HG03060 (cell line): ENCODE results near the gene PEX26.
"Not testable (repeated sequence)": the region's sequence is repeated elsewhere in the genome, so short reads cannot be mapped to it uniquely, and the experiment has no call there.

ENCODE experiments used
- ATAC-seq: cut with Tn5 transposase; IDR thresholded peaks from one replicate; pipeline ENCODE4 v1.9.1; 2021; ENCODE audit warnings: low read depth, moderate number of reproducible peaks; ENCODE audit not compliant: unreplicated experiment

PEX26 gene

DNA sequence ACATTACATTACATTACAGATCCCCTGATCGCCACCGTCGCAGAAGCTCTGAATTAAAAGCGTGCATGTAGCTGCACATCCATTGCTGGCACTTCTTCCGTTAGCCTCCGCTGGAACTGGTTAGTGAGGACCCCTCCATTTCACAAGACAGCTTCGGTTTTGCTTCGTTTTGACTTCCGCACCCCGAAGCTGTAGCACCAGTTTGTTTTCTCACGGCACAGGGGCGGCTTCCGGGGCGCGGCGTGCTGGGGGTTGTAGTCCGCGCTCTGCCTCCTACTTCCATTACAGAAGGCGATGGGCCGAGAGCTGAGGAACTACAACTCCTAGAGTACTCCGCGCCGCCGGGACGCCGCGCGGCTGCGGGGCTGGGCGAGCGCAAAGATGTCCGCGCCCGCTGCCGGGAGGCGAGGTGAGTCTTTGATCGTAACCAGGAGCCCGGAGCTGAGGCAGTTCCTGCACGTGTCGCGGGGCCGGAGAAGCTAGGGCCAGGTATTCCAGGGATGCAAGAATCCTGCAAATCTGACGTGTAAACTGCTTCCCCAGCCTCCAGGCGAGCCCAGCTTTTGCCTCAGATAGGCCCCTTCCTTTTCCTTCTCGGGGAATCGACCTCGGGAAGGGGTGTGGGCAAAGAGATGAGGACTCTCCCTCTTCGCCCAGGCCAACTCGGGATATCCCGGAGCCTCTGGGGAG is at the start of gene PEX26:
Gene PEX26, plus strand, starts transcription at position 352 of the 690 bp plus-strand sequence. CDS start 387 bp downstream, outside the sequence.
- ATAC-seq = peak; percentile 66

DNA sequence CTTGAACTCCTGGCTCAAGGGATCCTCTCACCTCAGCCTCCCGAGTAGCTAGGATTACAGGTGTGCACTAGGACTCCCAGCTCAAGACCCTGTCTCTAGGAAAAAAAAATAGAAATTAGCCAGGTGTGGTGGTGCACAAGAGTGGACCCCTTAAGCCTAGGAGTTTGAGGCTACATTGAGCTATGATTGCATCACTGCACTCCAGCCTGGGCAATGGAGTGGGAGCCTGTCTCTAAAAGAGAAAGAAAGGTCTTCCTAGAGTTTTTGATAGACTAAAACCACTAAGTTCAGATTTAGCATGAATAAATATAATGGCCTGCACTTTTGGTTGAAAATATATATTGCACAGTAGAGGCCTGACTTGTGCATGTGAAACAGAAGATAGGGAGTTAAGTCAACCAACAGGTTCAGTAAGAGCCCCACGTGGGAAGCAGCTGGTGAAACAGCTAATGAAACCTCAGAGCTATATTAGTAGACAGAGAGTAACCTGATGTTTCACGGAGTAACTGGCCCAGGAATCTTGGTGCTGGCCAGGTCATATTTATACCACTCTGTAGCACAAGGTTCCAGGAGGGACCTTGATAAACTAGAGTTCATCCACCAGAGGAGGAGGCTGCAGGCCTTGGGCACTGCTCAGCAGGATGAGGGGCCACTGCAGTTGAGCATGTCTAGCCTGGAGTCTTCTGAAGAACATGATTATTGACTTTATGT is 48.8 kb upstream of the PEX26 start:
- no peak for ATAC-seq

GRCh38 chr22:18029686-18030267 is 48.0 kb upstream of the PEX26 start:
- no peak for ATAC-seq

DNA sequence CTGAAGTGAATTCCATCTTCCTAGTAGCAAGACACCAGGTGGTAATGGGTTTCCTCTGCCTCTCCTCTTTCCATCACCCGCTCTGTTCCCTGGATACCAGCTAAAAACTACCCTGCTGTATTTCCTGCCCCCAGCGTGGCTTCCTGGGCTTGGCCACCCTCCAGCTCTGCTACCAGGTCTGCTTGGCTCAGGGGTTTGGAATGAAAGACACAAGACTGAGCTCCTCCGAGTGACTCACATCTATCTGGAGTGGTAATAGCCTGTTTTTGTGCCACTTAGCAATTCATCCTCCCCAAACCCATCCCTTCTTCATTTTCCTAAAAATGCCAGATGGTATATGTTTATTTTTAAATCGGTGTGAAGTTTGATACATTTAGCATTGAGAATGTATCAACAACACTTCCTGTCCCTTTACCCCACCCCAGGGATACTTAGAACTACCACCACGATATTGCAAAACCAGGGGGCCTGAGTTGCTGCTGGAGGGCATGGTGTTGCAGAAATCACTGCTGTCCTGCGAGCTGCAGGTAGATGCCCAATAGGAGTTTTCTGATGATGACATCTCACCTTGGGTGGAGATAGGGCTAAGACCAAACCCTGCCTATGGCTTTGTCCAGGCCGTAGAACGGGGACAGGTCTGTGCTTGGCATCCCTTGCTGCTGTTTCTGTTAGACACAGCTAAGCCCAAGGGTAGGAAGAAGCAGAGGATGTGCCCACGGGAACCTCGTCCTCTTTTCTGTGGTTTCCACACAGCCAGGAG is 45.9 kb upstream of the PEX26 start:
- no peak for ATAC-seq

DNA sequence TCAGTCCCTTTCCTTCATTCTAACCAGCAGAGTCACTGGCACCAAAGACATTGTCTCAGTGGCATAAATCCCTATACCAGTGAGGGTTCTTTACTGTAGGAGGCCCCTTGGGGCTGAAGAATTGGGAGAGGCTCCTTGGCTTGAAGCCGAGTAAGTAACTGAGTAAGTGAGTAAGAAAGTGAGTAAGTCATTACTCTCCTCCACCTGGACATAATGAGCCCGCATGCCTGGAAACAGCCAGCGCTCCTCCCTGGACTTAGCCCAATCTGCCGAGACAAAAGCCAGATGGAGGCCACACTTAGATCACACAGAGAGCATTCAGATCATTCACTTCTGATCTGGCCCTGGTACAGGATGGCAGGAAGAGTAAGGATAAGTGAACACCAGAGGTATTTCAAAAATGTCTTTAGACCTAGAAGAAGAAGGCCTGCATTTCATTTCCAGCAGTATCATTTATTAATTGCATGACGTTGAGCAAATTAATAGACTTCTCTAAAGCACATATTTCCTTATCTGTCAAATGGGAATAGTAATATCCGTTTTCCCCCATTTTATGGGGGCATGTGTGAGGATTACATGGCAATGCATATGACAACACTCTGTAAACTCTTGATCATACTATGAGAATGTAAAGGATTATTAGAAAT is 45.2 kb upstream of the PEX26 start:
- no peak for ATAC-seq

GRCh38 chr22:18033204-18033998 is 44.4 kb upstream of the PEX26 start:
- no peak for ATAC-seq

- no peak for ATAC-seq
Measured at GRCh38 chr22:18034076-18034475, 43.7 kb upstream of the PEX26 start.

DNA sequence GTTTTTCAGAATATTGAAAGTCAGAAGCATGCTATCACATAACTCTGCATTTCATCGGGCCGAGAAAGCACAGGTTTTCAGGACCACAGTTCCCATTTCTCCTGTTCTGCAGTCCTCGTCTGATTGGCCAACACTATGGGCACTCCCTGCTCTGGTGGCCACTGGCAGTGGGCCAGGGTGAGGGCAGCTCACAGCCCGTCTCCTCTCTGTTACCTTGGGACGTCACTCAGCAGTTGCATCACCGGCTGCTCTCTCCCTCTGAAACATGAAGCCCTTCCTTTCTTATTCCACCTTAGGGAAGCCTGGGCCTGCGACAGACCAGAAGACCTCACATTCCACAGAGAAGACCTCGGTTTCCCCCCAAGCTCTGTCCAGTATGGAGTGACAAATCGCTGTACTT is 42.0 kb upstream of the PEX26 start:
- ATAC-seq = no peak

- ATAC-seq = not testable (repeated sequence)
Measured at GRCh38 chr22:18040898-18041297, 36.9 kb upstream of the PEX26 start.

DNA sequence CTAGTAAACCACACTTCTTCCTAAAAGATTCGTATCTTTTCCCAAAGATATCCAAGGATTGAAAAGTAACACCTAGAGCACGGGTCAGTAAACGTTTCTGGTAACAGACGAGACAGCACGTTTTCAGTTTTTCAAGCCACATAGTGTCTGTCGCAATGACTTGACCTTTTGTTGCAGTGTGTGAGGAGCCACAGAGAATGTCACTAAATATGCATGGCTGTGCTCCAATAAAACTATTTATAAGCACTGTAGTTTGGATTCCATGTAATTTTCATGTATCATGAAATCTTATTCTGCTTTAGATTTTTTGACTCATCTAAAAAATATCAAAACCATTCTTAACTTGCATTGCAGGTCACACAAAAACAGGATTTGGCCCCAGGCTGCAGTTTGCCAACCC is 35.1 kb upstream of the PEX26 start:
- no peak for ATAC-seq

DNA sequence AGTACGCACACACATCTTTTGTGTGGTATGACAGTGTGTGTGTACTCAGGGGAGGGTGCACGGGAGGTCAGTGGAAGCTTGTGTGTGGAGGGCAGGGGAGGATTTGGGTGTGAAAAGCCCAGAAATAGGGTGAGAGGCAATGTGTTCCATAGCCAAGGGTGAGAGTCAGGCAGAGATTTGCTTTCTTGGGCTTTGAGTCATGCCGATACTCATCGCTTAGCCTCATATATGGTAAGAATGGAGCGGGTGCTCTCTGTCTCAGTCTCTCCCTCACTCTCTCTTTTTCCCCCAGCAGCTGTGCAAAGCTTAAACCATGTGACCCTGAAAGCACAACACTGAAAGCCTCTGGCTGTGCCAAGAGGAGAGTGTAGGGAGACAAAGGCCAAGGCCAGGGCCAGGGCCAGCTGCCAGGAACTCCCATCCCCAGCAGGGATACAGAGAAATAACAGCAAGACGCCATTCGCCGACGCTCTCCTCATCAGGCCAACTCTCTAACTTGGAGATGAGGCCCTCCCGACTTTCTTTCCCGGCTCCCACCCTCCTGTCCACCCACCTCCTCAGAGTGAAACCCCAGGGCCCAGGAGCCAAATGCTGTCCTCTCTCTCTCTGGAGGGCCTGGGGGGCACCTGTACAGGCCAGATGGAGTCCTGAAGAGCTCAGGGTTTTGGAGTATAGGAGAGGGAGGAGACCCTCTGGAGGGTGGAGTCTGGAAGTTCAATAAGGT is 33.1 kb upstream of the PEX26 start:
- no peak for ATAC-seq

DNA sequence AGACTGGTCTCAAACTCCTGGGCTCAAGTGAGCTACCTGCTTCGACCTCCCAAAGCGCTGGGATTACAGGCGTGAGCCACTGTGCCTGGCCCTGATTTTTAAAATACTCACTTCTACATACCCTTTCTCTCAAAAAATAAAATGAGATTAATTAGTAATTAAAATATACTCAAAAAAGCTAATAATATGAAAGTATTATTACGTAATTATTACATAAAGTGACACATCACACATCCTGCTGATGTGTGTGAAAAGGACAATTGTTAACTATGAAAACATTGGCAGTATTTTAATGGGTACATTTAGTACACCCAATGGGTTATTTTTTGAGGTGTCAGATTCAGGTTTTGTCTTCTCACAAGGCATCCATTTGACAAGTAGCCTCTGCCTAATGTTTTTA is 32.0 kb upstream of the PEX26 start:
- ATAC-seq = no peak

GRCh38 chr22:18048041-18048440 is 29.7 kb upstream of the PEX26 start:
- ATAC-seq = no peak

- no peak for ATAC-seq
Measured at GRCh38 chr22:18048441-18048898, 29.3 kb upstream of the PEX26 start.

- ATAC-seq = no peak
Measured at GRCh38 chr22:18050065-18050464, 27.7 kb upstream of the PEX26 start.

DNA sequence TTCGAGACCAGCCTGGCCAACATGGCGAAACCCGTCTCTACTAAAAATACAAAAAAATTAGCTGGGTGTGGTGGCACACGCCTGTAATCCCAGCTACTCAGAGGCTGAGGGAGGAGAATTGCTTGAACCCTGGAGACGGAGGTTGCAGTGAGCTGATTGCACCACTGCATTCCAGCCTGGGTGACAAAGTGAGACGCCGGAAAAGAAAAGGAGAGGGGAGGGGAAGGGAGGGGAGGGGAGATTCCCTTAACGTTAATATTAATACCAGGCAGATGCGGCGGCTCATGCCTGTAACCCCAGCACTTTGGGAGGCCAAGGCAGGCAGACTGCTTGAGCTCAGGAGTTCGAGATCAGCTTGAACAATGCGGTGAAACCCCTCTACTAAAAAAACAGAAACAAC is 26.7 kb upstream of the PEX26 start:
- not testable (repeated sequence) for ATAC-seq

- ATAC-seq = not testable (repeated sequence)
Measured at GRCh38 chr22:18053216-18053946, 24.4 kb upstream of the PEX26 start.

DNA sequence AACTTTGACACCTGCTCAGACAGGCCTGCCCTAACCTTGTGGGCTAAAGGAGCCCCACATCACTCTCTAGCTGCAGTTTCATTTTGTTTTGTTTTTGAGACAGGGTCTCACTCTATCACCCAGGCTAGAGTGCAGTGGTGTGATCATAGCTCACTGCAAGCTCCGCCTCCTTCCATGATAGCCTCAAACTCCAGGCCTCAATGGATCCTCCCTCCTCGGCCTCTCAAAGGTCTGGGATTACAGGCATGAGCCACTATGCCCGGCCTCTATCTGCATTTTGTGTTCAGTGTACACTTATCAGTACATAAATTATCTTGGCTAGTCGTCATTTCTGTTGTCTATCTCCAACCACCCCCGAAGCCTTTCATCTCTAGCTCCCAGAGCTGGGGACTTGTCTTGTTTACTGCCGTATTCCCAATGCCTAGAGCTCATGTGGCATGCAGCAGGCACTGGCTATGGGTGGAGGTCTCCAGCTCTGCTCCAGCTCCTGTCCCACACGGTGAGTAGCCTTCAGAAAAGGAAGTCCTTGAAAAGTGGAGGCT is 22.1 kb upstream of the PEX26 start:
- no peak for ATAC-seq
